HG03354 (cell line): ENCODE data around the gene LY6G6F.

Source experiments
- ATAC-seq: cut with Tn5 transposase; IDR thresholded peaks from one replicate; pipeline ENCODE4 v1.9.1; 2021; ENCODE audit warnings: mild to moderate bottlenecking; ENCODE audit not compliant: unreplicated experiment, poor library complexity, severe bottlenecking

Gene LY6G6F

GRCh38 chr6:31736021-31736767, 29.5 kb downstream of the LY6G6F start, which contains the start of gene CLIC1:
Gene CLIC1, minus strand, starts transcription at chr6:31736530. Its CDS starts 230 bp downstream, at chr6:31736300.
- peak; percentile 17 for ATAC-seq

GRCh38 chr6:31736768-31737314, 30.2 kb downstream of the LY6G6F start:
- ATAC-seq = no peak

GRCh38 chr6:31737315-31737990, 30.8 kb downstream of the LY6G6F start:
- no peak for ATAC-seq

- ATAC-seq = no peak
These were observed 31.6 kb downstream of the LY6G6F start for GRCh38 chr6:31737991-31738979.

GRCh38 chr6:31739639-31740396, 33.2 kb downstream of the LY6G6F start, which contains the start of gene MSH5:
Gene MSH5, plus strand, starts transcription at chr6:31740005. Its CDS starts 462 bp downstream, at chr6:31740467.
- ATAC-seq = peak; percentile 72

- no peak for ATAC-seq
These were observed 33.9 kb downstream of the LY6G6F start for GRCh38 chr6:31740397-31741223.

- no peak for ATAC-seq
These were observed 35.1 kb downstream of the LY6G6F start for GRCh38 chr6:31741815-31742214.

- ATAC-seq = no peak
These were observed 36.2 kb downstream of the LY6G6F start for GRCh38 chr6:31742894-31743293.

GRCh38 chr6:31744422-31744821, 37.8 kb downstream of the LY6G6F start:
- no peak for ATAC-seq

- no peak for ATAC-seq
These were observed 42.8 kb downstream of the LY6G6F start for GRCh38 chr6:31749301-31750036.

- no peak for ATAC-seq
These were observed 43.9 kb downstream of the LY6G6F start for GRCh38 chr6:31750411-31751022.

- ATAC-seq = no peak
These were observed 46.2 kb downstream of the LY6G6F start for GRCh38 chr6:31752739-31753319.

GRCh38 chr6:31758281-31758680, 51.6 kb downstream of the LY6G6F start:
- ATAC-seq = no peak
